WTC11 (cell line): ENCODE measurements around the gene ADORA1. TPM values are rescaled to one million over a fixed set of nuclear protein-coding genes. Genes with fewer than 3 reads are reported as not detected.

Source experiments
- ATAC-seq: fragments of 200-7000 bp; cut with Tn5 transposase; 2 replicates; pipeline ENCODE4 v1.10.0; 2021; ENCODE audit warnings: mild to moderate bottlenecking, moderate library complexity
- CTCF ChIA-PET: fragments of 300-600 bp; sonication (Branson Sonifier 250); formaldehyde crosslinking; loops from one replicate; lab custom pipeline; 2021; ENCODE audit warnings: antibody characterized with exemption; lab: Charles Lee
- POLR2A ChIA-PET: fragments of 350-600 bp; sonication (Branson Sonifier 250); formaldehyde crosslinking; loops from one replicate; lab custom pipeline; 2021; ENCODE audit warnings: antibody characterized with exemption; lab: Charles Lee
- DNase-seq: peaks from one replicate; pipeline ENCODE4 v3.0.0; 2021; ENCODE audit warnings: low spot score
- H3K27ac Mint-ChIP-seq: 2 replicates; pipeline ENCODE4 v1.8.0; 2021; ENCODE audit warnings: mixed read lengths
- H3K27me3 Mint-ChIP-seq: 2 replicates; pipeline ENCODE4 v1.8.0; 2021; ENCODE audit warnings: low read depth, mild to moderate bottlenecking, moderate library complexity, mixed read lengths
- H3K36me3 Mint-ChIP-seq: 2 replicates; pipeline ENCODE4 v1.8.0; 2021; ENCODE audit warnings: mixed read lengths
- H3K4me1 Mint-ChIP-seq: 2 replicates; pipeline ENCODE4 v1.8.0; 2022; ENCODE audit warnings: mixed read lengths
- H3K4me3 Mint-ChIP-seq: 2 replicates; pipeline ENCODE4 v1.8.0; 2021; ENCODE audit warnings: mild to moderate bottlenecking, moderate library complexity, mixed read lengths
- H3K9me3 Mint-ChIP-seq: 2 replicates; pipeline ENCODE4 v1.8.0; 2021; ENCODE audit warnings: mixed read lengths
- ARID4B ChIP-seq: sonication (generic); formaldehyde crosslinking; IDR thresholded peaks from 2 replicates; pipeline ENCODE4 v1.8.0; 2023; ENCODE audit warnings: missing genetic modification reagents, mild to moderate bottlenecking, borderline replicate concordance
- ATF2 ChIP-seq: sonication (generic); formaldehyde crosslinking; IDR thresholded peaks from 2 replicates; pipeline ENCODE4 v1.8.1; 2022; ENCODE audit warnings: low read depth, missing genetic modification reagents, borderline replicate concordance
- CREB1 ChIP-seq: sonication (generic); formaldehyde crosslinking; IDR thresholded peaks from 2 replicates; pipeline ENCODE4 v1.8.0; 2023; ENCODE audit warnings: mild to moderate bottlenecking, missing genetic modification reagents
- ELF4 ChIP-seq: sonication (generic); formaldehyde crosslinking; IDR thresholded peaks from 2 replicates; pipeline ENCODE4 v1.8.1; 2022; ENCODE audit warnings: low read depth, mild to moderate bottlenecking, moderate library complexity, missing genetic modification reagents
- ETV6 ChIP-seq: sonication (generic); formaldehyde crosslinking; IDR thresholded peaks from 2 replicates; pipeline ENCODE4 v1.8.1; 2022; ENCODE audit warnings: mild to moderate bottlenecking, missing genetic modification reagents
- FOXK1 ChIP-seq: sonication (generic); formaldehyde crosslinking; IDR thresholded peaks from 2 replicates; pipeline ENCODE4 v1.8.0; 2022; ENCODE audit warnings: mild to moderate bottlenecking, moderate library complexity, missing genetic modification reagents
- HMGXB4 ChIP-seq: sonication (generic); formaldehyde crosslinking; IDR thresholded peaks from 2 replicates; pipeline ENCODE4 v1.8.1; 2023; ENCODE audit warnings: mild to moderate bottlenecking, moderate library complexity, missing genetic modification reagents
- MYBL2 ChIP-seq: sonication (generic); formaldehyde crosslinking; IDR thresholded peaks from 2 replicates; pipeline ENCODE4 v1.8.1; 2023; ENCODE audit warnings: mild to moderate bottlenecking, moderate library complexity, missing genetic modification reagents
- OVOL2 ChIP-seq: fragments of 250-450 bp; sonication (Bioruptor Pico); IDR thresholded peaks from 2 replicates; pipeline ENCODE4 v1.9.0; 2021; ENCODE audit warnings: mild to moderate bottlenecking, borderline replicate concordance
- TEAD1 ChIP-seq: sonication (generic); formaldehyde crosslinking; IDR thresholded peaks from 2 replicates; pipeline ENCODE4 v1.8.0; 2022; ENCODE audit warnings: mild to moderate bottlenecking, missing genetic modification reagents
- TEAD4 ChIP-seq: sonication (generic); formaldehyde crosslinking; IDR thresholded peaks from 2 replicates; pipeline ENCODE4 v1.8.0; 2022; ENCODE audit warnings: mild to moderate bottlenecking, missing genetic modification reagents
- USF2 ChIP-seq: sonication (generic); formaldehyde crosslinking; IDR thresholded peaks from 2 replicates; pipeline ENCODE4 v1.8.1; 2023; ENCODE audit warnings: mild to moderate bottlenecking, missing genetic modification reagents, moderate library complexity
- ZNF138 ChIP-seq: sonication (generic); formaldehyde crosslinking; conservative IDR thresholded peaks from 2 replicates; pipeline ENCODE4 v1.8.1; 2022; ENCODE audit warnings: mild to moderate bottlenecking, moderate library complexity, missing genetic modification reagents
- ZNF263 ChIP-seq: sonication (generic); formaldehyde crosslinking; IDR thresholded peaks from 2 replicates; pipeline ENCODE4 v1.8.1; 2022; ENCODE audit warnings: low read depth, mild to moderate bottlenecking, moderate library complexity, missing genetic modification reagents
- ZNF671 ChIP-seq: fragments of 250-450 bp; sonication (Bioruptor Pico); IDR thresholded peaks from 2 replicates; pipeline ENCODE4 v1.8.0; 2021; ENCODE audit warnings: mild to moderate bottlenecking
- total RNA-seq: library from RNA; stranded (reverse); gene quantifications from 3 replicates; pipeline ENCODE4 v1.2.3, GENCODE V29; 2021

The ADORA1 gene
- total RNA-seq, 1 experiment from 2014 or later = 1.8 TPM

DNA sequence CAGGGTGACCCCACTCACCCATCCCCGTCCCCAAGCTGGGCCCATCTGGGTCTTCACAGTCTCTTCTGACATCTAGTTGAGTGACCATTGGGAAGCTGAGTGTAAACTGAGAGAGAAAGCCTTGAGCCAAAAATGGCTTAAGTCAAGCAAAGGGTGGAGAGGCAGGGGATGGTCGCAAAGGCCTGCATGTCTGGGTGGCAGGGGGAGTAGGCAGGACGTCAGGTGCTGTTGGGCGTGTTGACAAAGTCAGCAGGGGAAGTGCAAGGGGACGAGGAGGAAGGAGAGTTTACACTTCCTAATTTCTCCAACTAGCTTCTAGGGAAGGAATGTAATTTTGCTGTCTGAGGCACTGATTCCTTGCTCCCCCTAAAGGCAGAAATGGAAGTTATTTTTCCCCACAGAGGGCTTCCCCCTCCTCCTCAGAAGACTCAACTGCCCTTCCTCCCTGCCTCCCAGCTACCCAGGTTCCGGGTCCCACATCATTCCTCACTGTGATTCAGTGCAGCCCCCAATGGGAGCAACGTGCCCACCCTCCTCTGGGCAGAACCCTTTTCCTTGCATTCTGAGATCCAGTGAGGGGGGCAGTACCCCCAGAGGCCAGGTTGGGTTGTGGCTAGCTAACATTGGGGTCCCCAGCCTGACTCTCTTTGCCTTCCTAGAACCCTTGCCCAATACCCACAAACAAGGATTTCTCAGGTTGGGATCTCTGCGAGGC is 1.2 kb upstream of the ADORA1 start:
- Mint-ChIP-seq H3K36me3 (no peaks in the 10 kb centered on the region), H3K27ac (no peak overlapping the region), H3K4me1 (peaks cover 33% of the 10 kb centered on the region), H3K9me3 (no peaks in the 10 kb centered on the region), H3K27me3 (peaks cover 37% of the 10 kb centered on the region), H3K4me3 (peak overlapping the region; percentile 67)
- DNase-seq (no peak), ATAC-seq (peak; percentile 42)
- CTCF ChIA-PET = interaction anchor here (0.7 to 11.1 kb wide), 32 partner anchors 8 to 466 kb away, joined by 3 to 190 read pairs (median 6); partner anchors contain the start of genes CHI3L1, MYOG and RABIF
- POLR2A ChIA-PET = no interaction called here
- TF ChIP-seq TEAD1 (CRISPR knock-in tag) (no peak), ZNF263 (0 out of 2 replicates have a peak, but pooled peaks have one; percentile 23), ETV6 (CRISPR knock-in tag) (peak; percentile 67; the same call in 1 of the 2 replicates), ZNF138 (CRISPR knock-in tag) (no peak)

GRCh38 chr1:203126866-203127665 is 460 bp upstream of the ADORA1 start:
- TF ChIP-seq TEAD1 (CRISPR knock-in tag) = no peak
- no peak for TF ChIP-seq OVOL2
- no peak for TF ChIP-seq CREB1 (CRISPR knock-in tag)
- TF ChIP-seq ATF2 (CRISPR knock-in tag) = no peak
- TF ChIP-seq ARID4B = no peak
- no peak for TF ChIP-seq TEAD4 (CRISPR knock-in tag)
- TF ChIP-seq ZNF671 (CRISPR knock-in tag) = no peak
- no peak for TF ChIP-seq ELF4 (CRISPR knock-in tag)
- TF ChIP-seq MYBL2 (CRISPR knock-in tag) = no peak
- TF ChIP-seq USF2 (CRISPR knock-in tag) = no peak
- no peak for TF ChIP-seq ZNF263
- no peak for TF ChIP-seq HMGXB4 (CRISPR knock-in tag)
- no peak for TF ChIP-seq FOXK1 (CRISPR knock-in tag)
- H3K4me1 Mint-ChIP-seq = peaks cover 33% of the 10 kb centered on the region
- no peaks in the 10 kb centered on the region for H3K36me3 Mint-ChIP-seq
- ATAC-seq = no peak
- no peak for DNase-seq
- peak overlapping the region; percentile 67 for H3K4me3 Mint-ChIP-seq
- no peaks in the 10 kb centered on the region for H3K9me3 Mint-ChIP-seq
- ChIA-PET POLR2A (interaction anchor here (0.7 to 1.7 kb wide), 3 partner anchors 9 to 46 kb away, joined by 3 to 9 read pairs (median 6); no protein-coding TSS in a partner anchor), CTCF (interaction anchor here (0.6 to 11.1 kb wide), 45 partner anchors 8 to 675 kb away, joined by 3 to 190 read pairs (median 6); partner anchors contain the start of genes CHI3L1, MYBPH, MYOG and PPFIA4)
- no peak overlapping the region for H3K27ac Mint-ChIP-seq
- H3K27me3 Mint-ChIP-seq = peaks cover 37% of the 10 kb centered on the region
